ENCODE results near the gene MADCAM1.

The MADCAM1 gene

GRCh38 chr19:501646-502045 lies 5.4 kb downstream of the MADCAM1 start:
- DNase-seq (ENCODE audit: low read depth), result no peak
- H3K4me3 ChIP-seq (ENCODE audit: control insufficient read depth, low read depth, low read length), result no peak overlapping the region
- TF ChIP-seq CTCF (conservative IDR thresholded peaks at IDR 0.05; ENCODE audit: control insufficient read depth, insufficient read depth, low read depth, low read length), result no peak

- H3K4me3 ChIP-seq (ENCODE audit: control insufficient read depth, low read depth, low read length), result no peak overlapping the region
- no peak for DNase-seq (ENCODE audit: low read depth)
- TF ChIP-seq CTCF (conservative IDR thresholded peaks at IDR 0.05; ENCODE audit: control insufficient read depth, insufficient read depth, low read depth, low read length), result no peak
Observed at GRCh38 chr19:504616-505015, 8.3 kb downstream of the MADCAM1 start.

GRCh38 chr19:506404-507285 lies 10.4 kb downstream of the MADCAM1 start:
- DNase-seq (ENCODE audit: low read depth), result peak; percentile 100
- H3K4me3 ChIP-seq (ENCODE audit: control insufficient read depth, low read depth, low read length), result peak overlapping the region; percentile 80
- TF ChIP-seq CTCF (conservative IDR thresholded peaks at IDR 0.05; ENCODE audit: control insufficient read depth, insufficient read depth, low read depth, low read length), result peak; percentile 88

GRCh38 chr19:507286-508203 lies 11.3 kb downstream of the MADCAM1 start, which contains the start of gene TPGS1:
TSS of gene TPGS1 (plus strand) at chr19:507497. CDS start at chr19:507507, 10 bp downstream.
- peak within 1 kb of the TSS; percentile 80 for H3K4me3 ChIP-seq (ENCODE audit: control insufficient read depth, low read depth, low read length)
- peak; percentile 52 for DNase-seq (ENCODE audit: low read depth)
- no peak for TF ChIP-seq CTCF (conservative IDR thresholded peaks at IDR 0.05; ENCODE audit: control insufficient read depth, insufficient read depth, low read depth, low read length)

- no peak for TF ChIP-seq CTCF (conservative IDR thresholded peaks at IDR 0.05; ENCODE audit: control insufficient read depth, insufficient read depth, low read depth, low read length)
- H3K4me3 ChIP-seq (ENCODE audit: control insufficient read depth, low read depth, low read length), result peak overlapping the region; percentile 80
- no peak for DNase-seq (ENCODE audit: low read depth)
Observed at GRCh38 chr19:508204-509150, 12.2 kb downstream of the MADCAM1 start.
